ENCODE measurements around the gene CAV1. TPM values are rescaled to one million over a fixed set of nuclear protein-coding genes. Genes with fewer than 3 reads are reported as not detected.

The CAV1 gene
- total RNA-seq, 4 donors from 2014 or later: 183 to 351 (median 300) TPM

- H3K4me1 ChIP-seq: no peaks in the 10 kb centered on the region
- no peak for DNase-seq
- no peak overlapping the region for H3K4me3 ChIP-seq
- intact Hi-C loops (cut with DNase I; ENCODE audit: low total_unique reads): no loop called here
- peak overlapping the region in 1 of 2 donors; percentile 8 for H3K27ac ChIP-seq
- TF ChIP-seq, protein P1, sequence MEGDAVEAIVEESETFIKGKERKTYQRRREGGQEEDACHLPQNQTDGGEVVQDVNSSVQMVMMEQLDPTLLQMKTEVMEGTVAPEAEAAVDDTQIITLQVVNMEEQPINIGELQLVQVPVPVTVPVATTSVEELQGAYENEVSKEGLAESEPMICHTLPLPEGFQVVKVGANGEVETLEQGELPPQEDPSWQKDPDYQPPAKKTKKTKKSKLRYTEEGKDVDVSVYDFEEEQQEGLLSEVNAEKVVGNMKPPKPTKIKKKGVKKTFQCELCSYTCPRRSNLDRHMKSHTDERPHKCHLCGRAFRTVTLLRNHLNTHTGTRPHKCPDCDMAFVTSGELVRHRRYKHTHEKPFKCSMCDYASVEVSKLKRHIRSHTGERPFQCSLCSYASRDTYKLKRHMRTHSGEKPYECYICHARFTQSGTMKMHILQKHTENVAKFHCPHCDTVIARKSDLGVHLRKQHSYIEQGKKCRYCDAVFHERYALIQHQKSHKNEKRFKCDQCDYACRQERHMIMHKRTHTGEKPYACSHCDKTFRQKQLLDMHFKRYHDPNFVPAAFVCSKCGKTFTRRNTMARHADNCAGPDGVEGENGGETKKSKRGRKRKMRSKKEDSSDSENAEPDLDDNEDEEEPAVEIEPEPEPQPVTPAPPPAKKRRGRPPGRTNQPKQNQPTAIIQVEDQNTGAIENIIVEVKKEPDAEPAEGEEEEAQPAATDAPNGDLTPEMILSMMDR (IDR thresholded peaks at IDR 0.05): no peak
- TF ChIP-seq POLR2A (IDR thresholded peaks at IDR 0.05): no peak
- no peaks in the 10 kb centered on the region for H3K36me3 ChIP-seq
- no peaks in the 10 kb centered on the region for H3K27me3 ChIP-seq
- no peaks in the 10 kb centered on the region for H3K9me3 ChIP-seq
Observed at GRCh38 chr7:116577320-116577871, 52.6 kb downstream of the CAV1 start.

GRCh38 chr7:116578526-116578925, 53.7 kb downstream of the CAV1 start:
- H3K27ac ChIP-seq: no peak overlapping the region
- no peaks in the 10 kb centered on the region for H3K36me3 ChIP-seq
- no peaks in the 10 kb centered on the region for H3K4me1 ChIP-seq
- no peak for TF ChIP-seq POLR2A (IDR thresholded peaks at IDR 0.05)
- TF ChIP-seq, protein P1 (IDR thresholded peaks at IDR 0.05): no peak
- no peak for DNase-seq
- H3K27me3 ChIP-seq: no peaks in the 10 kb centered on the region
- intact Hi-C loops (cut with DNase I; ENCODE audit: low total_unique reads): no loop called here
- H3K4me3 ChIP-seq: no peak overlapping the region
- no peaks in the 10 kb centered on the region for H3K9me3 ChIP-seq

- no peak overlapping the region for H3K27ac ChIP-seq
- intact Hi-C loops (cut with DNase I; ENCODE audit: low total_unique reads): no loop called here
- H3K4me3 ChIP-seq: no peak overlapping the region
- H3K4me1 ChIP-seq: no peaks in the 10 kb centered on the region
- H3K9me3 ChIP-seq: no peaks in the 10 kb centered on the region
- no peaks in the 10 kb centered on the region for H3K36me3 ChIP-seq
- TF ChIP-seq, protein P1 (IDR thresholded peaks at IDR 0.05): no peak
- TF ChIP-seq POLR2A (IDR thresholded peaks at IDR 0.05): no peak
- no peak for DNase-seq
- no peaks in the 10 kb centered on the region for H3K27me3 ChIP-seq
Observed at GRCh38 chr7:116579322-116579721, 54.5 kb downstream of the CAV1 start.

DNA sequence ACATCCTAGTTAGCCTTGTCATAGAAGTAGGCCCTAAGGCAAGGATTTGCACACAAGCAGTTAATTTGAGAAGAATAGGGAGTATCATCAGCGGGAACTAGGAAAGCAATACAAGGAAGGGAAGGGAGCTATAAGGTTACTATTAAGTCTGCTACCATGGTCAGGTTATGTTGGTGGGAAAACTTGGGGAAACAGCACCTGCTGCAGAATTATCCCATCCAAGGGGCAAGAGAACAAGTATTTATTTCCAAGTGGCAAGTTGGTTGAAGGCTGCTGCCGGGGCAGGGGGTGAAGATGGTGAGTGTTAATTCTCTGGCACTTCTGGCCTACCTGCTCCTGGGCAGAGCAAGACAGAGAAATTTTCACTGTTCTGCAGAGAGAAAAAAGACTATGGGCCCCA, 55.0 kb downstream of the CAV1 start:
- DNase-seq: no peak
- TF ChIP-seq, protein P1 (IDR thresholded peaks at IDR 0.05): no peak
- no peak for TF ChIP-seq POLR2A (IDR thresholded peaks at IDR 0.05)
- Histone ChIP-seq H3K27ac (no peak overlapping the region), H3K4me1 (no peaks in the 10 kb centered on the region), H3K9me3 (no peaks in the 10 kb centered on the region), H3K4me3 (no peak overlapping the region), H3K27me3 (no peaks in the 10 kb centered on the region), H3K36me3 (no peaks in the 10 kb centered on the region)
- intact Hi-C loops (cut with DNase I; ENCODE audit: low total_unique reads): loop anchor here (10.0 kb wide), 1 partner anchor 55 kb away; the partner anchor contains the start of gene CAV1

GRCh38 chr7:116582164-116582732, 57.4 kb downstream of the CAV1 start:
- no peaks in the 10 kb centered on the region for H3K9me3 ChIP-seq
- H3K27ac ChIP-seq: peak overlapping the region; percentile 52 to 59
- TF ChIP-seq POLR2A (IDR thresholded peaks at IDR 0.05): no peak
- TF ChIP-seq, protein P1 (IDR thresholded peaks at IDR 0.05): peak in 2 of 4 experiments; percentile 21 to 22
- no peaks in the 10 kb centered on the region for H3K4me1 ChIP-seq
- H3K36me3 ChIP-seq: no peaks in the 10 kb centered on the region
- intact Hi-C loops (cut with DNase I; ENCODE audit: low total_unique reads): loop anchor here (10.0 kb wide), 1 partner anchor 57 kb away; the partner anchor contains the start of gene CAV1
- no peak overlapping the region for H3K4me3 ChIP-seq
- no peak for DNase-seq
- H3K27me3 ChIP-seq: no peaks in the 10 kb centered on the region
